ENCODE data around the gene COPE. TPM values are rescaled to one million over a fixed set of nuclear protein-coding genes. Genes with fewer than 3 reads are reported as not detected.
A peak's percentile ranks its signal among the peaks of the same experiment; 100 is the strongest.

The COPE gene
- total and polyA plus RNA-seq, 5 experiments from 2014 or later, result 145 to 259 (median 224) TPM

- DNase-seq, result no peak
- Mint-ChIP-seq H3K27me3 (peaks cover 4 to 12% (median 8%) of the 10 kb centered on the region in 5 donors), H3K4me1 (peaks cover 0 to 2% (median 0%) of the 10 kb centered on the region in 4 donors), H3K36me3 (no peaks in the 10 kb centered on the region), H3K4me3 (no peak overlapping the region), H3K9me3 (no peaks in the 10 kb centered on the region), H3K27ac (no peak overlapping the region)
- POLR2A ChIA-PET, result no interaction called here
- no peak for ATAC-seq
Observed at GRCh38 chr19:18948976-18949356, 29.8 kb upstream of the COPE start.

DNA sequence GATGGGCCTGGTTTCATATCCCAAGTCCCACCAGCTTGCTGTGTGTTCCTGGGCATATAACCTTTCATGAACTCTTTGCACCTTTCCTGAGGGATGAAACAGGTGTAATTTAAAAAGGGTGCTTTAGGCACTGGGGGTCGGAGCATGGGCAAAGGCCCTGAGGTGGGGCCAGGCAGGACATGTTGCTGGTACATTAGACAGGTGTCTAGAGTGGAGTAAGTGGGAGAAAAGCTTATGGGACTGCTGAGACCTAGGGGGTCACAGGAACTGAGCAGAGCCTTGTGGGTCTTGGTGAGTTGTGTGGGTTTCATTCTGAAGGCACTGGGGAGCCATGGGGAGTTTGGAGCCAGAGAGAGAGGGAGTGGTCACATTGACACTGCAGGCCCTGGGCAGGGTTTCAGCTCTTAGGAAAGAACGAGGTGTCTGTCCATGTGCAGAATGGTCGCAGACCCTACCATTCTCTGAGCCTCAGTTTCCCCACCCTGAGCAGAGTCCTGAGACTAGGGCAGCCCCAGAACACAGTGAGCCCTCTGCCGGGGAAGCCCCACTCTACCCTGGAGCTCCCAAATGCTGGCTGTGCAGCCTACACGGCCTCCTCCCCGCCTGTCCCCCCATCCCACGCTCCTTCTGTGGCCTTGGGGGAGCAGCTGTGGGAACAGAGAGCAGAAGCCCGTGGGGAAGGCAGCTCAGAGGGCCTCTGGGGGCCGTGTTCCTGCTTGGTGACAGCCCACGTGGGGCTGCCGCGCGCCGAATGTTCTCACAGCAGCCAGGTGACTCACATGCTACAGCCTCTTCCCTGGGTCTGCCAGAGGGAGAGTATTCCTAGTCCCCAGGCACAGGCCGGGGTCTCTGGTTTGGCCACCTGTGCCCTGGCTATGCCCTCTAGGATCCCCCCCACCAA is 29.1 kb upstream of the COPE start:
- H3K27ac Mint-ChIP-seq, result no peak overlapping the region
- H3K4me1 Mint-ChIP-seq, result peaks cover 0 to 2% (median 0%) of the 10 kb centered on the region in 4 donors
- no peaks in the 10 kb centered on the region for H3K9me3 Mint-ChIP-seq
- no peak for ATAC-seq
- DNase-seq, result no peak
- no peaks in the 10 kb centered on the region for H3K36me3 Mint-ChIP-seq
- POLR2A ChIA-PET, result interaction anchor here (0.6 kb wide), 1 partner anchor 308 kb away, joined by 7 read pairs; no protein-coding TSS in a partner anchor
- no peak overlapping the region for H3K4me3 Mint-ChIP-seq
- H3K27me3 Mint-ChIP-seq, result peaks cover 4 to 12% (median 8%) of the 10 kb centered on the region in 5 donors

GRCh38 chr19:18946918-18947317 is 27.7 kb upstream of the COPE start:
- Mint-ChIP-seq H3K4me3 (no peak overlapping the region), H3K9me3 (no peaks in the 10 kb centered on the region), H3K27ac (no peak overlapping the region), H3K4me1 (peaks cover 0 to 2% (median 0%) of the 10 kb centered on the region in 4 donors), H3K36me3 (no peaks in the 10 kb centered on the region), H3K27me3 (peaks cover 4 to 21% (median 8%) of the 10 kb centered on the region in 5 donors)
- no peak for ATAC-seq
- DNase-seq, result no peak
- POLR2A ChIA-PET, result no interaction called here

DNA sequence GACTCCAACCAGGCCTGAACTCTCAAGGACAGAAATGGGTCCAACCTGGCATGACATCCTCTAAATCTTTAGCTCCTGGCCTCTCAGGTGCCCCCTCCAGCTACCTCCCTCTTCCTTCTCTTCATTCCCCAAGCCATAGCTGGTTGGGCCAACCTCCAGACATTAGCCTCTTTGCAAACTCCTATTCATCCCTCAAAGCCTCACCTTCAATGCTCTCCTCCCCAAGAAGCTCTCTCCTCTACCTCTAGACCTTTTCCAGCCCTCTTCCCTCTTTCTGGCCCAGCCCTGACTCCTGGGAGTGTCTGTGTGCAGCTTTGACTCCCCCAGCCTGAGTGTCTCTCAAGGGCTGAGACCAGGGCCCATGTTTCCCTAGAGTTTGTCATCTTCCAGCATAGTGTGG is 27.1 kb upstream of the COPE start:
- H3K27me3 Mint-ChIP-seq, result peaks cover 4 to 27% (median 10%) of the 10 kb centered on the region in 5 donors
- ATAC-seq (no peak), DNase-seq (no peak)
- peaks cover 0 to 5% (median 3%) of the 10 kb centered on the region in 4 donors for H3K4me1 Mint-ChIP-seq
- H3K36me3 Mint-ChIP-seq, result no peaks in the 10 kb centered on the region
- no peaks in the 10 kb centered on the region for H3K9me3 Mint-ChIP-seq
- no peak overlapping the region for H3K27ac Mint-ChIP-seq
- no peak overlapping the region for H3K4me3 Mint-ChIP-seq
- POLR2A ChIA-PET, result no interaction called here

DNA sequence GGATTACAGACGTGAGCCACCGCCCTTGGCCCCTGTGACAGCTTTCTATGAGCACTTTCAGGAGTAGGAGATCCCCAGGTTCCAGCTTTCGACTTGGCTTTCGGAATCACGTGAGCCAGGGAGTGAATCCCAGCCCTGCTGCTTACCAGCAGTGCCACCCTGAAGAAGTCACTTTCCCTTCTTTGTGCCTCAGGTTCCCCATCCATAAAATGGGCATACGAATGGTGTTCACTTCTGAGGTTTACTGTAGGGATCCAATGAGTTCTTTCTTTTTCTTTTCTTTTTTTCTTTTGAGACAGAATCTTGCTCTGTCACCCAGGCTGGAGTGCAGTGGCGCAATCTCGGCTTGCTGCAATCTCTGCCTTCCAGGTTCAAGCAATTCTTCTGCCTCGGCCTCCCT is 26.1 kb upstream of the COPE start:
- Mint-ChIP-seq H3K36me3 (no peaks in the 10 kb centered on the region), H3K27me3 (peaks cover 4 to 33% (median 12%) of the 10 kb centered on the region in 5 donors), H3K9me3 (no peaks in the 10 kb centered on the region), H3K27ac (no peak overlapping the region), H3K4me1 (peaks cover 0 to 9% (median 4%) of the 10 kb centered on the region in 4 donors), H3K4me3 (peak overlapping the region in 1 of 10 donors; percentile 10)
- DNase-seq (no peak), ATAC-seq (no peak)
- POLR2A ChIA-PET, result interaction anchor here (0.6 kb wide), 1 partner anchor 488 kb away, joined by 5 read pairs; no protein-coding TSS in a partner anchor

- ATAC-seq (no peak), DNase-seq (no peak)
- H3K4me3 Mint-ChIP-seq, result no peak overlapping the region
- H3K4me1 Mint-ChIP-seq, result peaks cover 2 to 14% (median 9%) of the 10 kb centered on the region in 4 donors
- H3K9me3 Mint-ChIP-seq, result no peaks in the 10 kb centered on the region
- POLR2A ChIA-PET, result interaction anchor here (0.5 kb wide), 1 partner anchor 472 kb away, joined by 3 read pairs; no protein-coding TSS in a partner anchor
- H3K36me3 Mint-ChIP-seq, result no peaks in the 10 kb centered on the region
- peaks cover 8 to 52% (median 21%) of the 10 kb centered on the region in 5 donors for H3K27me3 Mint-ChIP-seq
- H3K27ac Mint-ChIP-seq, result peak overlapping the region in 2 of 10 donors; percentile 18 to 21
Observed at GRCh38 chr19:18943465-18943864, 24.3 kb upstream of the COPE start.

DNA sequence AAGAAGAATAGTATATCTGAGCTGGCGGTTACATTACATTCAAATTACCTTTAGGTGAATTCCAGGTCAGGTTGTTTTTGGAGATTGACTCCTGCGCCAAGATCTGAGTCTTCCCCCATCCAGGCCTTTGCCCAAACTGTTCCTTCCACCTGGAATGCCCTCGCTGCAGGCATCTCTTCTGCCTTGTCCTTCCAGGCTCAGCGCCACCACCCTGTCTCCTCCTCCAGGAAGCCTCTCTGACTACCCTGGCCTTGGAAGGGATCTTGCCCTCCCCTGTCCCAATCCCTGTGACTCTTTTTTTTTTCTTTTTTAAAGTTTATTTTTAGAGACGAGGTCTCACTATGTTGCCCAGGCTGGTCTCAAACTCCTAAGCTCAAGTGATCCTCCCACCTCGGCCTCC is 23.5 kb upstream of the COPE start:
- H3K27ac Mint-ChIP-seq, result peak overlapping the region in 3 of 10 donors; percentile 16 to 68 (median 46)
- no peak for DNase-seq
- H3K4me3 Mint-ChIP-seq, result peak overlapping the region in 6 of 10 donors; percentile 38 to 69 (median 51)
- ATAC-seq, result no peak
- H3K4me1 Mint-ChIP-seq, result peaks cover 2 to 14% (median 9%) of the 10 kb centered on the region in 4 donors
- POLR2A ChIA-PET, result no interaction called here
- H3K9me3 Mint-ChIP-seq, result no peaks in the 10 kb centered on the region
- H3K27me3 Mint-ChIP-seq, result peaks cover 8 to 53% (median 21%) of the 10 kb centered on the region in 5 donors
- H3K36me3 Mint-ChIP-seq, result no peaks in the 10 kb centered on the region

- DNase-seq (no peak), ATAC-seq (no peak)
- Mint-ChIP-seq H3K36me3 (no peaks in the 10 kb centered on the region), H3K27ac (peak overlapping the region in 1 of 10 donors; percentile 65), H3K9me3 (no peaks in the 10 kb centered on the region), H3K27me3 (peaks cover 8 to 51% (median 24%) of the 10 kb centered on the region in 5 donors), H3K4me1 (peaks cover 2 to 14% (median 9%) of the 10 kb centered on the region in 4 donors), H3K4me3 (peak overlapping the region; percentile 50 to 71 (median 58))
- POLR2A ChIA-PET, result interaction anchor here (0.6 kb wide), 1 partner anchor 25 kb away, joined by 3 read pairs; no protein-coding TSS in a partner anchor
Observed at GRCh38 chr19:18941628-18942354, 22.6 kb upstream of the COPE start.

DNA sequence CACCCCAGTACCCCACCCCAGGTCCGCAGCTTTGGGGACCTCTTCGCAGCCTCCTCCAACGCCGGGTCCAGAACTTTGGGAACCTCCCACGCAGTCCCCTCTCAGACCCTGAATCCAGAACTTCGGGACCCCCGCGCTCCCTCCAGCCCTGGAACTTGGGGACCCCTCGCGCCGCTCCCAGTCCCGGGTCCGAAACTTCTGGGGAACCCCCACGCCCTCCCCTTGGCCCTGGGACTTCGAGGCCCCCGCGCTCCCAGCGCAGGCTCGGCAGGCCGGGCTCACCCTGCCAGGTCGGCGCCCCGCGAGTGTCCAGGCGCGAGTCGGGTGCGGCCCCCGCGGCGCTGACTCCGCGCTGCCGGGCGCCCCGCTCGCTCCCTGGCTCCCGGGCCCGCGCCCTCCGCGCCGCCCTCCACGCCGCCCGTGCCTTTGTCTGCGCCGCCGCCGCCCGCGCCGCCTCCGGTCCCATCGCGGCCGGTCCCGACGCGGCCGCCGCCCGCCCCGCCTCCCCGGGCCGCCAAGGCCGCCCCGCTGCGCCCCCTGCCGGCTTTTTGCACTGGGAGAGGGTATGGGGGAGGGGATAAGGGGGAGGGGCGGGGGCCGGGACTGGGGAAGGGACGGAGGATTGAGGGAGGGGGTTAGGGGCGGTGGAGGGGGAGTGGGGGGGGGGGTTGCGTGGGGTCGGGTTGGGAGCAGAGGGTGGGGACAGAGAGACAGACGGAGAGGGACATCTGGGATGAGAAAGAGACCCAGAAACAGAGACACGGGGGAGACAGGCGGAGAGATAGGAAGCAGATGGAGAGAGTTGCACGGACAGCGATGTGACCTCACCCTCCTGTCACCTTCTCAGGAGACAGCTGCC is 21.8 kb upstream of the COPE start, which contains the start of gene HOMER3:
HOMER3 (minus strand) TSS at position 449 of the 859 bp plus-strand sequence. CDS start 2,235 bp downstream, outside the sequence.
- POLR2A ChIA-PET, result interaction anchor here (0.6 kb wide), 2 partner anchors 24 to 347 kb away, joined by 3 read pairs; no protein-coding TSS in a partner anchor
- DNase-seq (peak; percentile 44 to 86 (median 69)), ATAC-seq (peak; percentile 90 to 91)
- peaks cover 4 to 43% (median 20%) of the 10 kb centered on the region in 5 donors for H3K27me3 Mint-ChIP-seq
- peak within 1 kb of the TSS in 2 of 10 donors; percentile 29 to 65 for H3K27ac Mint-ChIP-seq
- peaks cover 2 to 14% (median 8%) of the 10 kb centered on the region in 4 donors for H3K4me1 Mint-ChIP-seq
- no peaks in the 10 kb centered on the region for H3K9me3 Mint-ChIP-seq
- no peaks in the 10 kb centered on the region for H3K36me3 Mint-ChIP-seq
- peak within 1 kb of the TSS; percentile 57 to 81 (median 72) for H3K4me3 Mint-ChIP-seq

DNA sequence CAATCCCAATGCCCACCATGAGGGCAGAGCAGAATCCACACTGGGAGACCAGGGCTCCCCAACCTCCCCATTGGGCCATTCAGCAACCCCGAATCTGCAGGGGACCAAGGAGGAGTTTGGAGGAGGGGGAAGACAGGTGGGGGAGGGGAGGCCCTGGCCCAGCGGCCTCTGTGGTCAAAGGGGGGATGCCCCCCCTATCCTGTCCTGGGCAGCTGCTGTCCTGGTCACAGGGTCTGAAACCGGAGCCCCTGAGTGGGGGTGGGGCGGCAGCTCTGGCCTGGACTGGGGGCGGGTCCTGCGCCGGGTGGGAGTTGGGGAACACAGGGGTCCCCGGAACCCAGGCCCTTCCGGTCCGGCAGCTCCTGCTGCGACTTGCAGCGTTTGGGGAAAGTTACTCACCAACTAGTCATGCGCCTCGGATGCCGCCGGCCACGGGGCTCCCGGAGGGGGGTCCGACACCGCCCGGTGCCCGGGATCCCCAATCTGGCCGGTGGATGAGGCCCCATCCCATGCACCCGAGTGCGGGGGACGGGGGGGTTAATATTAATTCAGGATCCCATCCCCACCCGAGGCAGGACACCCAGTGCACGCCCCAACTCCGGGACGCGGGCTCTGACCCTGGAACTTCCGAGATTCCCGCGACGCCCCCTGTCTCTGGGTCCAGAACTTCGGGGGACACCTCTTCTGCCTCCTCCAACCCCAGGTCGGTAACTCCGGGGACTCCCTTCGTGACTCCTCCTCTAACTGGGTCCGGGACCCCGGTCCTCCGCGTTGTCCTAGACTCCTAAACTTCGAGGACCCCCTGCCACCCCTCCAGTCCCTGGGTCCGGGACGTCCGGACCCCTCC is 21.0 kb upstream of the COPE start:
- H3K36me3 Mint-ChIP-seq, result no peaks in the 10 kb centered on the region
- H3K27ac Mint-ChIP-seq, result peak overlapping the region in 2 of 10 donors; percentile 29 to 44
- peaks cover 2 to 14% (median 8%) of the 10 kb centered on the region in 4 donors for H3K4me1 Mint-ChIP-seq
- DNase-seq (no peak), ATAC-seq (peak in 1 of 2 donors; percentile 21)
- H3K4me3 Mint-ChIP-seq, result peak overlapping the region; percentile 63 to 84 (median 74)
- H3K9me3 Mint-ChIP-seq, result no peaks in the 10 kb centered on the region
- POLR2A ChIA-PET, result interaction anchor here (0.6 to 1.4 kb wide), 2 partner anchors 19 to 347 kb away, joined by 3 read pairs; no protein-coding TSS in a partner anchor
- peaks cover 4 to 42% (median 20%) of the 10 kb centered on the region in 5 donors for H3K27me3 Mint-ChIP-seq

DNA sequence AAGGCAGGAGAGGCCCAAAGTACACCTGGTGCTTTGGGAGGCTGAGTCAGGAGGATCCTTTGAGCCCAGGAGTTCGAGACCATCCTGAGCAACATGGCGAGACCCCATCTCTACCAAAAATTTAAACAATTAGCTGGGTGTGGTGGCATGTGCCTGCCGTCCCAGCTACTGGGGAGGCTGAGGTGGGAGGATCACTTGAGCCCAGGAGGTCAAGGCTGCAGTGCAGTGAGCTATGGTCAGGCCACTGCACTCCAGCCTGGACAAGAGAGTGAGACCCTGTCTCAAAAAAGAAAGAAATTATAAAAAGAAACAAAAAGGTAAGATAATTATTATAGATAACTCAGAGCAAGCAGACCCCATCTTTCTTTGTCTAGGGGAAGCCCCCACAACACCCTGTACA is 20.0 kb upstream of the COPE start:
- Mint-ChIP-seq H3K27me3 (peaks cover 4 to 45% (median 22%) of the 10 kb centered on the region in 5 donors), H3K4me1 (peaks cover 2 to 14% (median 8%) of the 10 kb centered on the region in 4 donors), H3K27ac (no peak overlapping the region), H3K9me3 (no peaks in the 10 kb centered on the region), H3K4me3 (peak overlapping the region in 9 of 10 donors; percentile 9 to 79 (median 64)), H3K36me3 (no peaks in the 10 kb centered on the region)
- DNase-seq (no peak), ATAC-seq (no peak)
- POLR2A ChIA-PET, result interaction anchor here (1.4 kb wide), 1 partner anchor 18 kb away, joined by 3 read pairs; no protein-coding TSS in a partner anchor
